Measurements from ENCODE around the gene SIRT2.

DNA sequence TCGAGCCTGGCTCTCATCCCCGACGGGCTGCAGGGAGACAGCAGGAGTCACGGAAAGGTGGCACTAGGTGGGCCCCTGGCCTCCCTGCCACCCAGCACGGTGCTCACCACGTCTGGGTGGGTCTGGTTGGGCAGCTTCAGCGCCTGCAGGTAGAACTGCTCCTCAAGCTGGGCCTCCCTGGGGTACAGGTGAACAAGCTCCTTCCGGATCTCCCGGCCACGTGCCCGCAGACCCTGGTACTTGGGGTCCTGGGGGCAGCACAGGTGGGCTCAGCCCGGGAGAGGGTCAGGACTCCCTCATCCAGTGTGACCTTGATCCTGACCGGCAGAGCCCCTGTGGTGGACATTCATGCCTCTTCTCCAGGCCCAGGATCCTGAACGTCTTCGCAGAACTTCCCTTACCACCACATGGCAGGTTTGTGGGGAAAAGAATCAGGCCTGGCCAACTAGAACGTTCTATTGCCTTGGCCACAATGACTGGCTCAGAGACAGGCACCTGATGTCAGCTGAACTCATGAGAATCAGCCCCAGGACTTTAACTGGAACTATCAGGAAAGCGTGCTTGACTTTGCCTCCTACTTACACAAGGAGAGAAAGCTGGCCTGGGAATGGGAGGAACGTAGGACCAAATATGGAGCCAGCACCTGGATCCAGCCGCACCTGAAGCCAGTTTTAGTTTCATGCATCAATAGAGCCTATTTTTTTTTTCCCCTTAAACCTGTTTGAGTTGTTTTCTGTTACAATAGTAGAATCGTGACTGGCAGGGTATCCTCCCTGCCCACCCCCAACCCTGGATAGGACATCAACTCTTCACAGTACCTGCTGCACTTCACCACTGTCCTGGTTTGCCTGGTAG lies 22.2 kb upstream of the SIRT2 start:
- TF ChIP-seq, protein P1, sequence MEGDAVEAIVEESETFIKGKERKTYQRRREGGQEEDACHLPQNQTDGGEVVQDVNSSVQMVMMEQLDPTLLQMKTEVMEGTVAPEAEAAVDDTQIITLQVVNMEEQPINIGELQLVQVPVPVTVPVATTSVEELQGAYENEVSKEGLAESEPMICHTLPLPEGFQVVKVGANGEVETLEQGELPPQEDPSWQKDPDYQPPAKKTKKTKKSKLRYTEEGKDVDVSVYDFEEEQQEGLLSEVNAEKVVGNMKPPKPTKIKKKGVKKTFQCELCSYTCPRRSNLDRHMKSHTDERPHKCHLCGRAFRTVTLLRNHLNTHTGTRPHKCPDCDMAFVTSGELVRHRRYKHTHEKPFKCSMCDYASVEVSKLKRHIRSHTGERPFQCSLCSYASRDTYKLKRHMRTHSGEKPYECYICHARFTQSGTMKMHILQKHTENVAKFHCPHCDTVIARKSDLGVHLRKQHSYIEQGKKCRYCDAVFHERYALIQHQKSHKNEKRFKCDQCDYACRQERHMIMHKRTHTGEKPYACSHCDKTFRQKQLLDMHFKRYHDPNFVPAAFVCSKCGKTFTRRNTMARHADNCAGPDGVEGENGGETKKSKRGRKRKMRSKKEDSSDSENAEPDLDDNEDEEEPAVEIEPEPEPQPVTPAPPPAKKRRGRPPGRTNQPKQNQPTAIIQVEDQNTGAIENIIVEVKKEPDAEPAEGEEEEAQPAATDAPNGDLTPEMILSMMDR (IDR thresholded peaks at IDR 0.05): no peak
- no peak for TF ChIP-seq POLR2A (IDR thresholded peaks at IDR 0.05)
